Colonic mucosa (tissue), 4 donors: ENCODE measurements around the gene DPH1. TPM values are rescaled to one million over a fixed set of nuclear protein-coding genes. Genes with fewer than 3 reads are reported as not detected.

Source experiments
- DNase-seq: peaks from one replicate; pipeline ENCODE4 v3.0.0-alpha.2; 2020
- H3K27ac ChIP-seq: fragments of 200-600 bp; one replicate; pipeline ENCODE4 v1.8.0; 2021
- H3K27me3 ChIP-seq: fragments of 200-600 bp; one replicate; pipeline ENCODE4 v1.8.0; 2021
- H3K36me3 ChIP-seq: fragments of 200-600 bp; one replicate; pipeline ENCODE4 v1.8.0; 2021
- H3K4me1 ChIP-seq: fragments of 200-600 bp; one replicate; pipeline ENCODE4 v1.8.0; 2021; ENCODE audit warnings: mild to moderate bottlenecking
- H3K4me3 ChIP-seq: fragments of 200-600 bp; one replicate; pipeline ENCODE4 v1.8.0; 2021
- H3K9ac ChIP-seq, 2 donors: one replicate each; pipeline ENCODE4 v1.7.0; 2013; ENCODE audit warnings: control low read depth in 2 of 2, low read depth in 2 of 2, low read length in 2 of 2
- H3K9me3 ChIP-seq: fragments of 200-600 bp; one replicate; pipeline ENCODE4 v1.8.0; 2021
- CTCF ChIP-seq: fragments of 200-600 bp; IDR thresholded peaks from one replicate; pipeline ENCODE4 v1.8.0; 2022; ENCODE audit warnings: antibody characterized with exemption, mild to moderate bottlenecking
- intact Hi-C: fragments of 100-400 bp; cut with DNase I; formaldehyde crosslinking; loops from one replicate; pipeline ENCODE4 v1.14.1; 2022
- total RNA-seq, 2 donors: library from RNA; stranded (reverse); fragmentation: NEBNext Ultra II Directional in 1 of 2; extraction: Animal tissue kit (Norgen Biotek cat#: 25700) in 1 of 2; gene quantifications; one replicate each; pipeline ENCODE4 v1.2.1, GENCODE V29; 2021
- donor health status: healthy.
- donor health status: DM: no; HTN: no; CAD: no.
- donor health status: DM: no; HTN: no; CAD: no.

DPH1 gene
- total RNA-seq, 2 donors from 2014 or later: 22.7 to 34.4 TPM

- Histone ChIP-seq H3K4me1 (no peaks in the 10 kb centered on the region), H3K4me3 (no peak overlapping the region), H3K9me3 (no peaks in the 10 kb centered on the region), H3K9ac (no peak overlapping the region), H3K27ac (no peak overlapping the region), H3K27me3 (no peaks in the 10 kb centered on the region), H3K36me3 (no peaks in the 10 kb centered on the region)
- TF ChIP-seq CTCF: no peak
- intact Hi-C loops: no loop called here
- no peak for DNase-seq
These were observed 43.0 kb upstream of the DPH1 start for GRCh38 chr17:1986783-1987451.

DNA sequence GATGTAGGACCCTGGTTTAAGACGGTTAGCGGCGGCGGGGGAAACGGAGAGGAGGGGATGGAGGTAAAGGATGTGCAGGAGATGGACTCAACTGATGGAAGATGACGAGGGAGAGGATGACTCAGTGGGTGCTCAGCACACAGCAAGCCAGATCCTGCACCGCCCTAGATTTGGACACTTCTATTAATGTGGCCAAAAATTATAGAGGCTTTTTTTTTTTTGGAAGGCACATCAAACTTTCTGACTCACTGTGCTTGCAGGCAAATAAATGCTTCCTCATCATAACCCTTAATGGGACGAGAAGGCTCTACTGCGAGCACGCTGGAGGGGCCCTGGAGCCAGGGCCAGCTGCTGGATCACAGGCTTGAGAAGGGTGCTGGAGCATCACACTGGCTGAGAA is 40.8 kb upstream of the DPH1 start:
- Histone ChIP-seq H3K4me3 (no peak overlapping the region), H3K9me3 (no peaks in the 10 kb centered on the region), H3K9ac (no peak overlapping the region), H3K36me3 (no peaks in the 10 kb centered on the region), H3K27ac (no peak overlapping the region), H3K27me3 (no peaks in the 10 kb centered on the region), H3K4me1 (no peaks in the 10 kb centered on the region)
- no peak for DNase-seq
- no peak for TF ChIP-seq CTCF
- intact Hi-C loops: no loop called here

- Histone ChIP-seq H3K27me3 (no peaks in the 10 kb centered on the region), H3K36me3 (no peaks in the 10 kb centered on the region), H3K4me3 (no peak overlapping the region), H3K27ac (no peak overlapping the region), H3K9me3 (no peaks in the 10 kb centered on the region), H3K4me1 (peaks cover 4% of the 10 kb centered on the region), H3K9ac (no peak overlapping the region)
- no peak for DNase-seq
- intact Hi-C loops: no loop called here
- TF ChIP-seq CTCF: no peak
These were observed 37.4 kb upstream of the DPH1 start for GRCh38 chr17:1992541-1992940.

DNA sequence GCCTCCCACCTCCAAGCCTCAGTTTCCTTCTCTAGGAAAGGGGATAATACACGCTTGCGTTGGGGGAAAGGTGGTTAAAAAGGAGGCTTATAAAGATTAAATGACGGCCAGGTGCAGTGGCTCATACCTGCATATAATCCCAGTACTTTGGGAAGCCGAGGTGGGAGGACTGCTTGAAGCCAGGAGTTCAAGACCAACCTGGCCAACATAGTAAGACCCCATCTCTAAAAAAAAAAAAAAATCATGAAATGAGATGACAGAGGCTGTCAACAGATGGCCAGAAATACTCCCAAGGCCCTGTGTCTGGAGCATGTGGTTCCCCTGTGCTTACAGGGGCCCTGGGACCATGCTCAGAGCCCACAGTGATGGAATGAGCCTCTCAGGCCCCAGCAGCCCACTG is 35.2 kb upstream of the DPH1 start:
- intact Hi-C loops: no loop called here
- no peak overlapping the region for H3K4me3 ChIP-seq
- H3K27ac ChIP-seq: no peak overlapping the region
- peaks cover 10% of the 10 kb centered on the region for H3K4me1 ChIP-seq
- no peaks in the 10 kb centered on the region for H3K36me3 ChIP-seq
- no peaks in the 10 kb centered on the region for H3K27me3 ChIP-seq
- no peak for DNase-seq
- no peak overlapping the region for H3K9ac ChIP-seq
- no peak for TF ChIP-seq CTCF
- no peaks in the 10 kb centered on the region for H3K9me3 ChIP-seq

GRCh38 chr17:1995321-1995892 is 34.5 kb upstream of the DPH1 start:
- Histone ChIP-seq H3K27me3 (no peaks in the 10 kb centered on the region), H3K36me3 (no peaks in the 10 kb centered on the region), H3K4me1 (peaks cover 16% of the 10 kb centered on the region), H3K9me3 (no peaks in the 10 kb centered on the region), H3K27ac (no peak overlapping the region), H3K9ac (no peak overlapping the region), H3K4me3 (no peak overlapping the region)
- no peak for DNase-seq
- TF ChIP-seq CTCF: no peak
- intact Hi-C loops: no loop called here
